ENCODE measurements around the gene MLNR.
A peak's percentile ranks its signal among the peaks of the same experiment; 100 is the strongest.

Gene MLNR

DNA sequence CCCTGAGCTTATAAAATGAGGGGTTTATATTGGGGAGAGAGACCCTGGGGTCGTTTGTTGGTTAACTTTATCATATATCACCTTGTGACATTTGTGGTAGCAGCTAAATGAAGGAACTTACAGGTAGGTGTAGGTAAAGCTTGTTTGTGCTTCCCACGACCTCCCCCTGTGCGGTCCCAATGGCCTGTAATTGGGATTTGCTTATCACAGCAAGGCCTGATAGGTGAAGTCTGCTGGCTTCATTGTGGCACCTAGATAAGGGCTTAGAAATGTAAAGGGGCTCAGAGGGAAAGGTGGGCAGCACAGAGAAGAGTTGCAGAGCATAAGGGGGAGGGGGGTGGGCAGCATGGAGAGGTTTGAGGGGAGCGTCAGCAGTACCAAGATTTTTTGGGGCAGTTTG is 35.5 kb upstream of the MLNR start:
- Histone ChIP-seq H3K4me3 (ENCODE audit: insufficient read depth in 1 of 2, low read depth in 1 of 2, low read length in 2 of 2) (no peak overlapping the region), H3K27me3 (ENCODE audit: control insufficient read depth in 1 of 2, insufficient read depth in 1 of 2, low read length in 2 of 2) (no peaks in the 10 kb centered on the region), H3K14ac (ENCODE audit: low read length in 2 of 2) (no peak overlapping the region), H3K27ac (ENCODE audit: low read length, poor library complexity, severe bottlenecking) (no peak overlapping the region), H4K91ac (ENCODE audit: low read length) (no peak overlapping the region), H3K18ac (ENCODE audit: low read depth in 1 of 2, low read length in 2 of 2) (no peak overlapping the region), H2BK120ac (ENCODE audit: low read depth, low read length) (no peak overlapping the region), H3K9ac (ENCODE audit: low read length) (no peak overlapping the region), H2AFZ (ENCODE audit: low read depth, low read length) (no peak overlapping the region), H4K8ac (ENCODE audit: low read length) (no peak overlapping the region), H2BK15ac (ENCODE audit: low read depth, poor library complexity, severe bottlenecking) (no peak overlapping the region), H2BK12ac (ENCODE audit: low read length in 2 of 2) (no peak overlapping the region), H3K4me1 (ENCODE audit: control insufficient read depth, insufficient read depth, low read depth, low read length) (peaks cover 2% of the 10 kb centered on the region), H2AK5ac (ENCODE audit: low read length, severe bottlenecking) (no peak overlapping the region), H3K4ac (ENCODE audit: low read depth in 1 of 2, low read length in 2 of 2) (no peak overlapping the region), H3K4me2 (ENCODE audit: low read length, poor library complexity, severe bottlenecking) (no peak overlapping the region), H3K9me3 (ENCODE audit: control insufficient read depth, low read length) (no peaks in the 10 kb centered on the region), H3K79me1 (replicated peaks; ENCODE audit: low read length, poor library complexity, severe bottlenecking) (peaks cover 13% of the 10 kb centered on the region), H3K23ac (ENCODE audit: low read length in 2 of 2) (no peak overlapping the region), H3K36me3 (ENCODE audit: control insufficient read depth in 1 of 2, insufficient read depth in 2 of 2, low read depth in 1 of 2, low read length in 2 of 2) (peaks cover 6 to 92% of the 10 kb centered on the region in 2 experiments), H2BK5ac (ENCODE audit: low read depth, low read length, poor library complexity, severe bottlenecking) (no peak overlapping the region)
- no peak for DNase-seq
- WGBS: 66% methylated on average over 4 of the region's 4 CpGs

DNA sequence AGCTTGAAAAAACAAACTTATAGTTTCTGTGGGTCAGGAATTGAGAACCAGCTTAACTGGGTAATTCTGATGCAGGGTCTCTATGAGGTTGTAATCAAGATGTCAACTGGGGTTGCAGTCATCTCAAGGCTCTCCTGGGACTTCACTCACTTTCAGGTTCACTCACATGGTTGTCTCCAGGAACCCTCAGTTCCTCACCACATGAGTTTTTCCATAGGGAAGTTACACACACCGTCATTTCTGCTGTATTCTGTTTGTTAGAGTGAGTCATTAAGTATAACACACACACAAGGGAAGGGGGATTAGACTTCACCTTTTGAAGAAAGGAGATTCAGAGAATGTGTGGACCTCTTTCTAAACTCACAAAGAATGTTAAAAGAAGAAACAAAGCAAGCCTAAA is 34.9 kb upstream of the MLNR start:
- DNase-seq: peak; percentile 39
- H3K27me3 ChIP-seq (ENCODE audit: control insufficient read depth in 1 of 2, insufficient read depth in 1 of 2, low read length in 2 of 2): no peaks in the 10 kb centered on the region
- no peak overlapping the region for H2BK12ac ChIP-seq (ENCODE audit: low read length in 2 of 2)
- no peaks in the 10 kb centered on the region for H3K9me3 ChIP-seq (ENCODE audit: control insufficient read depth, low read length)
- no peak overlapping the region for H3K18ac ChIP-seq (ENCODE audit: low read depth in 1 of 2, low read length in 2 of 2)
- H2AFZ ChIP-seq (ENCODE audit: low read depth, low read length): no peak overlapping the region
- H3K23ac ChIP-seq (ENCODE audit: low read length in 2 of 2): no peak overlapping the region
- no peak overlapping the region for H4K8ac ChIP-seq (ENCODE audit: low read length)
- H2BK120ac ChIP-seq (ENCODE audit: low read depth, low read length): no peak overlapping the region
- H3K79me1 ChIP-seq (replicated peaks; ENCODE audit: low read length, poor library complexity, severe bottlenecking): peaks cover 13% of the 10 kb centered on the region
- no peak overlapping the region for H3K4ac ChIP-seq (ENCODE audit: low read depth in 1 of 2, low read length in 2 of 2)
- H3K4me1 ChIP-seq (ENCODE audit: control insufficient read depth, insufficient read depth, low read depth, low read length): peaks cover 2% of the 10 kb centered on the region
- H2BK5ac ChIP-seq (ENCODE audit: low read depth, low read length, poor library complexity, severe bottlenecking): no peak overlapping the region
- H2AK5ac ChIP-seq (ENCODE audit: low read length, severe bottlenecking): no peak overlapping the region
- H2BK15ac ChIP-seq (ENCODE audit: low read depth, poor library complexity, severe bottlenecking): no peak overlapping the region
- no peak overlapping the region for H4K91ac ChIP-seq (ENCODE audit: low read length)
- H3K4me2 ChIP-seq (ENCODE audit: low read length, poor library complexity, severe bottlenecking): no peak overlapping the region
- no CpG with 5 or more reads among the region's 1 CpG for WGBS
- H3K14ac ChIP-seq (ENCODE audit: low read length in 2 of 2): no peak overlapping the region
- no peak overlapping the region for H3K4me3 ChIP-seq (ENCODE audit: insufficient read depth in 1 of 2, low read depth in 1 of 2, low read length in 2 of 2)
- no peak overlapping the region for H3K27ac ChIP-seq (ENCODE audit: low read length, poor library complexity, severe bottlenecking)
- H3K36me3 ChIP-seq (ENCODE audit: control insufficient read depth in 1 of 2, insufficient read depth in 2 of 2, low read depth in 1 of 2, low read length in 2 of 2): peaks cover 9 to 90% of the 10 kb centered on the region in 2 experiments
- no peak overlapping the region for H3K9ac ChIP-seq (ENCODE audit: low read length)

DNA sequence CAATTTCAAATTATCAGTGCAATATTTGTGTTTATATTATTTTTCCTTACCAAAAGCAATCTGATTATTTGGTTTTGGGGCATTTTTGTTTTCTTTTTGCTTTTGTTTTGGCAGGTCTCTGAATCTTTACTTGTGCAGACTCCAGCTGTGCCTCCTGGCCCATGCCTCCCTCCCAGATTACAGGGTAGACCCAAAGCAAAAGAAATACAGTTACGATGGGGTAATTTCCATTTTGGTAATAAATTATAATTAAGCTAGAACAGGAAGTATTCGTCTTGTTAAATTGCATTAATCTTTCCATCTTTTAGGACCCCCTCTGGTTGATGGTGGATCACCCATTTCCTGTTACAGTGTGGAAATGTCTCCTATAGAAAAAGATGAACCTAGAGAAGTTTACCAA is 29.2 kb upstream of the MLNR start:
- Histone ChIP-seq H3K18ac (ENCODE audit: low read depth in 1 of 2, low read length in 2 of 2) (no peak overlapping the region), H2AK5ac (ENCODE audit: low read length, severe bottlenecking) (no peak overlapping the region), H3K14ac (ENCODE audit: low read length in 2 of 2) (no peak overlapping the region), H4K8ac (ENCODE audit: low read length) (no peak overlapping the region), H2BK120ac (ENCODE audit: low read depth, low read length) (no peak overlapping the region), H3K36me3 (ENCODE audit: control insufficient read depth in 1 of 2, insufficient read depth in 2 of 2, low read depth in 1 of 2, low read length in 2 of 2) (peaks cover 15 to 88% of the 10 kb centered on the region in 2 experiments), H2BK15ac (ENCODE audit: low read depth, poor library complexity, severe bottlenecking) (no peak overlapping the region), H3K4me1 (ENCODE audit: control insufficient read depth, insufficient read depth, low read depth, low read length) (no peaks in the 10 kb centered on the region), H4K91ac (ENCODE audit: low read length) (no peak overlapping the region), H2BK5ac (ENCODE audit: low read depth, low read length, poor library complexity, severe bottlenecking) (no peak overlapping the region), H2BK12ac (ENCODE audit: low read length in 2 of 2) (no peak overlapping the region), H3K27me3 (ENCODE audit: control insufficient read depth in 1 of 2, insufficient read depth in 1 of 2, low read length in 2 of 2) (no peaks in the 10 kb centered on the region), H3K9ac (ENCODE audit: low read length) (no peak overlapping the region), H3K79me1 (replicated peaks; ENCODE audit: low read length, poor library complexity, severe bottlenecking) (peaks cover 3% of the 10 kb centered on the region), H3K9me3 (ENCODE audit: control insufficient read depth, low read length) (no peaks in the 10 kb centered on the region), H3K4ac (ENCODE audit: low read depth in 1 of 2, low read length in 2 of 2) (no peak overlapping the region), H3K23ac (ENCODE audit: low read length in 2 of 2) (no peak overlapping the region), H3K27ac (ENCODE audit: low read length, poor library complexity, severe bottlenecking) (no peak overlapping the region), H2AFZ (ENCODE audit: low read depth, low read length) (no peak overlapping the region), H3K4me2 (ENCODE audit: low read length, poor library complexity, severe bottlenecking) (no peak overlapping the region), H3K4me3 (ENCODE audit: insufficient read depth in 1 of 2, low read depth in 1 of 2, low read length in 2 of 2) (no peak overlapping the region)
- no peak for DNase-seq
- no CpG with 5 or more reads among the region's 2 CpGs for WGBS

DNA sequence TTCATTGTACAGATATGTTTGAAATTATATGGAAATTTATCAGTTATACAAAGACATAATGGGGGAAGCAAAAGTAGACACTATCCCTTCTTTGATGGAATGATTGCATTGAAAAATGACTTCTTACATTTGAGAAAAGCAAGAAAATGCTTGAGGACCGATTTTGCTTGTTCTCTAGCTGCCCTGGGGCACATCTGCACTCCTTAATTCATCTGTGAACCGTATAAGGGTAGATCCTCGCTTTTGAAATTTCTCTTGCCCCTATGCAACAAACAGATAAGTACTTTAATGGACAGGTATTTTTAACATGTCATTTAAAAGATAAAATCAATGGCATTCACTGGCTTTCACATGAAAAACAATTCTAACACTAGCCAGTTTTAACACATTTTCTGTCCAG is 13.5 kb upstream of the MLNR start:
- Histone ChIP-seq H4K8ac (ENCODE audit: low read length) (no peak overlapping the region), H3K27me3 (ENCODE audit: control insufficient read depth in 1 of 2, insufficient read depth in 1 of 2, low read length in 2 of 2) (no peaks in the 10 kb centered on the region)
- 100% methylated on average over 2 of the region's 3 CpGs for WGBS

More for the DNA sequence above, 13.5 kb upstream of the MLNR start:
- H2BK15ac ChIP-seq (ENCODE audit: low read depth, poor library complexity, severe bottlenecking): no peak overlapping the region
- no peak overlapping the region for H2AK5ac ChIP-seq (ENCODE audit: low read length, severe bottlenecking)
- H2BK12ac ChIP-seq (ENCODE audit: low read length in 2 of 2): no peak overlapping the region
- no peak overlapping the region for H3K14ac ChIP-seq (ENCODE audit: low read length in 2 of 2)
- H4K91ac ChIP-seq (ENCODE audit: low read length): no peak overlapping the region
- no peak overlapping the region for H3K23ac ChIP-seq (ENCODE audit: low read length in 2 of 2)
- no peak overlapping the region for H2BK120ac ChIP-seq (ENCODE audit: low read depth, low read length)
- peaks cover 13 to 96% of the 10 kb centered on the region in 2 experiments for H3K36me3 ChIP-seq (ENCODE audit: control insufficient read depth in 1 of 2, insufficient read depth in 2 of 2, low read depth in 1 of 2, low read length in 2 of 2)
- no peaks in the 10 kb centered on the region for H3K9me3 ChIP-seq (ENCODE audit: control insufficient read depth, low read length)
- H2BK5ac ChIP-seq (ENCODE audit: low read depth, low read length, poor library complexity, severe bottlenecking): no peak overlapping the region
- H3K27ac ChIP-seq (ENCODE audit: low read length, poor library complexity, severe bottlenecking): no peak overlapping the region
- H3K9ac ChIP-seq (ENCODE audit: low read length): no peak overlapping the region
- no peak for DNase-seq
- H3K4me1 ChIP-seq (ENCODE audit: control insufficient read depth, insufficient read depth, low read depth, low read length): no peaks in the 10 kb centered on the region
- H3K4me3 ChIP-seq (ENCODE audit: insufficient read depth in 1 of 2, low read depth in 1 of 2, low read length in 2 of 2): no peak overlapping the region
- H3K4ac ChIP-seq (ENCODE audit: low read depth in 1 of 2, low read length in 2 of 2): no peak overlapping the region
- no peak overlapping the region for H2AFZ ChIP-seq (ENCODE audit: low read depth, low read length)
- H3K79me1 ChIP-seq (replicated peaks; ENCODE audit: low read length, poor library complexity, severe bottlenecking): peaks cover 4% of the 10 kb centered on the region
- no peak overlapping the region for H3K4me2 ChIP-seq (ENCODE audit: low read length, poor library complexity, severe bottlenecking)
- no peak overlapping the region for H3K18ac ChIP-seq (ENCODE audit: low read depth in 1 of 2, low read length in 2 of 2)
